Measurements from ENCODE around the gene PTK6. TPM values are rescaled to one million over a fixed set of nuclear protein-coding genes. Genes with fewer than 3 reads are reported as not detected.
"Not testable (repeated sequence)": the region's sequence is repeated elsewhere in the genome, so short reads cannot be mapped to it uniquely, and the experiment has no call there.

Gene PTK6
- total and polyA plus RNA-seq, 4 donors, result 0.10 to 4.6 (median 0.25) TPM

DNA sequence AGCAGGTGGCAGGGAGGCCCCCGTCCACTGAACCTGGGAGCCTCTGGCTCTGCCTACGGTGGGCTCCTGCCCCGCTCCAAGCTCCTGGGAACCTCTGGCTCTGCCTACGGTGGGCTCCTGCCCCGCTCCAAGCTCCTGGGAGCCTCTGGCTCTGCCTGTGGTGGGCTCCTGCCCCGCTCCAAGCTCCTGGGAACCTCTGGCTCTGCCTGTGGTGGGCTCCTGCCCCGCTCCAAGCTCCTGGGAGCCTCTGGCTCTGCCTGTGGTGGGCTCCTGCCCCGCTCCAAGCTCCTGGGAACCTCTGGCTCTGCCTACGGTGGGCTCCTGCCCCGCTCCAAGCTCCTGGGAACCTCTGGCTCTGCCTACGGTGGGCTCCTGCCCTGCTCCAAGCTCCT is 33.9 kb upstream of the PTK6 start:
- H3K27ac ChIP-seq (ENCODE audit: low read depth in 1 of 2, low read length in 2 of 2); H3K4me3 ChIP-seq (ENCODE audit: low read length in 2 of 2); DNase-seq; H3K9me3 ChIP-seq (ENCODE audit: control insufficient read depth, low read length); H3K27me3 ChIP-seq (ENCODE audit: control insufficient read depth in 1 of 2, insufficient read depth in 2 of 2, low read length in 1 of 2); intact Hi-C loops (cut with DNase I); H3K36me3 ChIP-seq (ENCODE audit: control insufficient read depth in 1 of 2, insufficient read depth in 2 of 2, low read length in 1 of 2); H3K4me1 ChIP-seq (ENCODE audit: control insufficient read depth in 1 of 2, insufficient read depth in 2 of 2, low read length in 2 of 2); ATAC-seq (ENCODE audit: low FRiP score): not testable (repeated sequence)
- WGBS, 2 donors, result 56 to 59% methylated on average over 2 to 8 of the region's 11 CpGs

DNA sequence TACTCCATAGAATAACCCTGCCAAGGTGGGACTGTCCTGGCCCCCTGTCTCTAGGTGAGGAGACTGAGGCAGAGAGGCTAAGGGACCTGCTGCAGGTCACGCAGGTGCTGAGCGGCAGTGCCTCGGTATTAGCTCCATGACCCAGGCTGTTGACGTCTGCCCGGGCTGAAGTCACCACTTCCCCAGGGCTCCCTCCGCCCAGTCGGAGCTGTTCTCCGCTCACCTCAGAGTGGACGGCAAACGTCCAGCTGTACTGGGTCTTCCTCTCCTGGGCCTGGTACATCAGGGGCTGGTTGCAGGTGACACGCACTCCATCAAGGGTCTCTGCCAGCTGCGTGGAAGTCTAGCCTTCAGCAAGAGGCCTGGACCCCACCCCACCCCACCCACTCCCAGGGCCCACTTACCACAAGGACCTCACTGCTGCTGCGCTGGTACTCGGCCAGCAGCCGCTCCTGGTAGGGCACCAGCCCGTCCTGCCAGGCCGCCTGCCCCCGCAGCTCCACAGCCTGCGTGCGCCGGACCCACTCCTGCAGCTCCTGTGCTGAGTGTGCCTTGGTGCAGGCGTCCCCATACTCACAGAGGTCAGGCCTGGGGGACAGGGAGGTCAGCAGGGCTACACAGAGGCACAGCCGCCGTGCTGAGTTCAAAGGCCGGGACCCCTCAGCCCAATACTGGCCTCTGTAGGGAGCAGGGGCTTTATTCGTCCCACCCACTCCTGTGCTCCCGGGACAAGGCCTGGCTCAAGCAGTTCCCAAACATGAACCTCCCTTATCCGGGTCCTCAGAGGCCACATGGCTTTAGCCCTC is 33.3 kb upstream of the PTK6 start:
- Histone ChIP-seq H3K4me1 (ENCODE audit: control insufficient read depth in 1 of 2, insufficient read depth in 2 of 2, low read length in 2 of 2) (no peaks in the 10 kb centered on the region), H3K9me3 (ENCODE audit: control insufficient read depth, low read length) (no peaks in the 10 kb centered on the region), H3K27me3 (ENCODE audit: control insufficient read depth in 1 of 2, insufficient read depth in 2 of 2, low read length in 1 of 2) (no peaks in the 10 kb centered on the region), H3K36me3 (ENCODE audit: control insufficient read depth in 1 of 2, insufficient read depth in 2 of 2, low read length in 1 of 2) (no peaks in the 10 kb centered on the region), H3K4me3 (ENCODE audit: low read length in 2 of 2) (no peak overlapping the region), H3K27ac (ENCODE audit: low read depth in 1 of 2, low read length in 2 of 2) (no peak overlapping the region)
- no peak for DNase-seq
- WGBS, 2 donors, result 89 to 91% methylated on average over 28 of the region's 28 CpGs
- no peak for ATAC-seq (ENCODE audit: low FRiP score)
- intact Hi-C loops (cut with DNase I), result no loop called here

DNA sequence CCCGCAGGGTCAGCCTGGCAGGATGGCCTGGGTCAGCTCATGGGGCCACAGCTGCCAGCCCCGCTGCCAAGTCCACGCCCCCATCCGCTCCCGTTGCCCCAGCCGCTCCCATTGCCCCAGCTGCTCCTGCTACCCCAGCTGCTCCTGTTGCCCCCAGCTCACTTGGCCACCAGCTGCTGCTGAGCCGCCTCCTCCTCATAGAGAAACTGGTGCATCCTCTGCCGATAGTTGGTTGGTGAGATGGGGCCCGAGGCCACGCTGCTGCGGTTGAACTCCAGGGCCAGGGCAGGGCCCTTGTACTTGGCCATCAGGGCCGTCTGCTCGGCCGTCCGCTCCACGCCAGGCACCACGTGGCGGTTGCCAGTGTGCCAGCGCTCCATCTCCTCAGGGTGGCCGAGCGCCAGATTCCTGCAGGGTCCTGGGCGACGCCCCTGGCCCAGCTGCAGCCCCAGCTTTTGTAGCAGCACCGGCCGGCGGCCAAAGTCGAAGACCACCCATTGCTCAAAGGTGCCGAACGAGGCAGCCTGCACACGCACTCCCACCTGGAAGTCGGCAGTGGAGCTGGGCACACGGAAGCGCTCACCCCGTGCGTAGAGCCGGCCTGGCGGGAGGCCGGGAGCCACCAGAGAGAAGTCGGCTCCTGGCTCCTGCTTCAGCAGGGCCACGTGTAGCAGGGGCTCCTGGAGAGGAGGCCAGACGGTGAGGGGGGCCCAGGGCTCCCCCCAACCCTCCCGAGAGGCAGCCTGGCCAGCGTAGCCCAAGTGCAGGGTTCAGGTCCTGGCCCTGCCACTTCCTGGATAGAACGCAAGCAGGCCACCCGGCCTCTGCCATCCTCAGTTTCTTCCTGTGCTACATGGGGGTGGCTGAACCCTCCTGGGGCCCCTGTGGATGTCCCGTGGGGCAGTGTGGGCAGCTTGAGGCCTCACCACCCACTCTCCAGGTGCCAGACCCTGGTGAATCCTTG is 32.1 kb upstream of the PTK6 start:
- intact Hi-C loops (cut with DNase I), result no loop called here
- H3K36me3 ChIP-seq (ENCODE audit: control insufficient read depth in 1 of 2, insufficient read depth in 2 of 2, low read length in 1 of 2), result no peaks in the 10 kb centered on the region
- H3K4me3 ChIP-seq (ENCODE audit: low read length in 2 of 2), result no peak overlapping the region
- DNase-seq (no peak), ATAC-seq (ENCODE audit: low FRiP score) (no peak)
- no peaks in the 10 kb centered on the region for H3K4me1 ChIP-seq (ENCODE audit: control insufficient read depth in 1 of 2, insufficient read depth in 2 of 2, low read length in 2 of 2)
- no peaks in the 10 kb centered on the region for H3K9me3 ChIP-seq (ENCODE audit: control insufficient read depth, low read length)
- 89 to 90% methylated on average over 33 to 46 of the region's 46 CpGs for WGBS, 2 donors
- no peak overlapping the region for H3K27ac ChIP-seq (ENCODE audit: low read depth in 1 of 2, low read length in 2 of 2)
- H3K27me3 ChIP-seq (ENCODE audit: control insufficient read depth in 1 of 2, insufficient read depth in 2 of 2, low read length in 1 of 2), result no peaks in the 10 kb centered on the region

- 90 to 96% methylated on average over 43 of the region's 43 CpGs for WGBS, 2 donors
- H3K27me3 ChIP-seq (ENCODE audit: control insufficient read depth in 1 of 2, insufficient read depth in 2 of 2, low read length in 1 of 2), result no peaks in the 10 kb centered on the region
- H3K4me3 ChIP-seq (ENCODE audit: low read length in 2 of 2), result no peak overlapping the region
- ATAC-seq (ENCODE audit: low FRiP score) (peak; percentile 10), DNase-seq (no peak)
- intact Hi-C loops (cut with DNase I), result no loop called here
- no peak overlapping the region for H3K27ac ChIP-seq (ENCODE audit: low read depth in 1 of 2, low read length in 2 of 2)
- no peaks in the 10 kb centered on the region for H3K9me3 ChIP-seq (ENCODE audit: control insufficient read depth, low read length)
- no peaks in the 10 kb centered on the region for H3K4me1 ChIP-seq (ENCODE audit: control insufficient read depth in 1 of 2, insufficient read depth in 2 of 2, low read length in 2 of 2)
- H3K36me3 ChIP-seq (ENCODE audit: control insufficient read depth in 1 of 2, insufficient read depth in 2 of 2, low read length in 1 of 2), result no peaks in the 10 kb centered on the region
Measured at GRCh38 chr20:63568170-63568981, 31.2 kb upstream of the PTK6 start.

DNA sequence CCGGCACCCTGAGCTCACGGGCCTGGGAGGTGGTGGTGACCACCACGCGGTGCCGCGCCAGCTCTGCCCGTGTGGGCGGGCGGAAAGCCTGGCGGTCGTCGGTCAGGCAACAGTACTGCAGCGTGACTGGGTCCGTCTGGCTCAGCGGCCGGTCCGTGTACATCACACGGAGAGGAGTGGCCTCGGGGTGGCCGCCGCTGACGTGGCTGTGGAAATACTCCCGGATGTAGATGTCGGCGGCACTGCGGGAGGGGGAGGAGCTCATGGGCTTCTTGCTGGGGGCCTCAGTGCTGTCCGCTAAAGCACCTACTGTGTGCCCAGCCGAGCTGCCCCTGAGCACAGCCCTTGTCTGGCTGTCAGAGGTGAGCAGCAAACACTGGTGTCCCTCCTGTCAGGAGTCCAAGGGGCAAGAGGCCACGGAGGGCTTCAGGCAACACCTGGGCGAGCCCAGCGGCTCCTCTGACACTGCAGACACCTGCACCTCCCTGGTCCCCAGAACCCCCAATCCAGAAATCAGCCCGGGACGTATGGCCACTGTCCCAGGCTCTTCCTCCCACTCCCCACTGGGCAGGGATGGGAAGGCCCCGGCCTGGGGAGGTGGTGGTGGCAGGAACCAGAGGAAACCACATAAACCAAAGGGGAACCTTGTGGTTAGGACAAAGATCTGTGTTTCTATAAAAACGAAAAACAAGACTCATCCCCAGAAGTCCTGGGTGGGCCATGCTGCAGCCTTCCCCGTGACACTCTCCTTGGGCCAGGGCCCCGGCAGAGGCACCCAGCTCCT is 30.4 kb upstream of the PTK6 start:
- intact Hi-C loops (cut with DNase I), result no loop called here
- Histone ChIP-seq H3K36me3 (ENCODE audit: control insufficient read depth in 1 of 2, insufficient read depth in 2 of 2, low read length in 1 of 2) (peaks cover 0 to 4% of the 10 kb centered on the region in 2 donors), H3K27ac (ENCODE audit: low read depth in 1 of 2, low read length in 2 of 2) (no peak overlapping the region), H3K4me3 (ENCODE audit: low read length in 2 of 2) (no peak overlapping the region), H3K27me3 (ENCODE audit: control insufficient read depth in 1 of 2, insufficient read depth in 2 of 2, low read length in 1 of 2) (no peaks in the 10 kb centered on the region), H3K9me3 (ENCODE audit: control insufficient read depth, low read length) (no peaks in the 10 kb centered on the region), H3K4me1 (ENCODE audit: control insufficient read depth in 1 of 2, insufficient read depth in 2 of 2, low read length in 2 of 2) (no peaks in the 10 kb centered on the region)
- 87 to 92% methylated on average over 37 of the region's 37 CpGs for WGBS, 2 donors
- peak; percentile 78 to 88 for DNase-seq
- ATAC-seq (ENCODE audit: low FRiP score), result peak; percentile 20

GRCh38 chr20:63567136-63567385 is 29.9 kb upstream of the PTK6 start:
- intact Hi-C loops (cut with DNase I), result no loop called here
- no peak for ATAC-seq (ENCODE audit: low FRiP score)
- Histone ChIP-seq H3K27me3 (ENCODE audit: control insufficient read depth in 1 of 2, insufficient read depth in 2 of 2, low read length in 1 of 2) (no peaks in the 10 kb centered on the region), H3K4me3 (ENCODE audit: low read length in 2 of 2) (no peak overlapping the region), H3K9me3 (ENCODE audit: control insufficient read depth, low read length) (no peaks in the 10 kb centered on the region), H3K36me3 (ENCODE audit: control insufficient read depth in 1 of 2, insufficient read depth in 2 of 2, low read length in 1 of 2) (peaks cover 0 to 4% of the 10 kb centered on the region in 2 donors), H3K27ac (ENCODE audit: low read depth in 1 of 2, low read length in 2 of 2) (no peak overlapping the region), H3K4me1 (ENCODE audit: control insufficient read depth in 1 of 2, insufficient read depth in 2 of 2, low read length in 2 of 2) (no peaks in the 10 kb centered on the region)
- no peak for DNase-seq
- 94 to 96% methylated on average over 22 of the region's 22 CpGs for WGBS, 2 donors

DNA sequence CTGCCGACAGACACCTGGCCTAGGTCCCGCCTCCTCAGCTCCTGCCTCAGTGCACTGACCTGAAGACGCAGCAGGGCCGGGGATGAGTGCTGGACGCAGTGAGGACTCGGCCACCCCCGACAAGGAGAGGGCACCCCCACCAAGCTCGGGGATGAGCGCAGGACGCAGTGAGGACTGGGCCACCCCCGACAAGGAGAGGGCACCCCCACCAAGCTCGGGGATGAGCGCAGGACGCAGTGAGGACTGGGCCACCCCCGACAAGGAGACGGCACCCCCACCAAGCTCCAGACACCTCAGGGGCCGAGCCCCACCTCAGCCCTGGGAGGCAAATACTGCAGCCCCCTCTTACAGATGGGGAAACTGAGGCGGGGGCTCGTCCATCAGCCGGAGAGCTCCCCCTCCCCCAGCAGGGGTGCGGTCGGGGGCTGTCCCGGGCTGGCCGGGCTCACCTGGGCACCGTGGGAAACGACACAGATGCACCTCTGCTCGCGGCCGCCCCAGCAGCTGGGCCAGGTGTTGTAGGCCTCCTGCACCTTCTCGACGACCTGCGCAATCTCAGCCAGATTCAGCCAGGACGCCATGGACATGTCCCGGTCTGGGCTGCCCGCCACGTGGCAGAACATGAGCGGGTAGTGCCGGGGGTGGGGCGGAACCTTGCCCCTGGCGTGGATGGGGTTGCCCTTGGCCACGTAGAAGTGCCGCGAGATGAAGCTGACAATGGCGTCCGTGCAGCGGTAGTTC is 29.4 kb upstream of the PTK6 start:
- H3K9me3 ChIP-seq (ENCODE audit: control insufficient read depth, low read length), result no peaks in the 10 kb centered on the region
- DNase-seq (no peak), ATAC-seq (ENCODE audit: low FRiP score) (no peak)
- no peaks in the 10 kb centered on the region for H3K27me3 ChIP-seq (ENCODE audit: control insufficient read depth in 1 of 2, insufficient read depth in 2 of 2, low read length in 1 of 2)
- H3K4me1 ChIP-seq (ENCODE audit: control insufficient read depth in 1 of 2, insufficient read depth in 2 of 2, low read length in 2 of 2), result no peaks in the 10 kb centered on the region
- no peak overlapping the region for H3K27ac ChIP-seq (ENCODE audit: low read depth in 1 of 2, low read length in 2 of 2)
- H3K36me3 ChIP-seq (ENCODE audit: control insufficient read depth in 1 of 2, insufficient read depth in 2 of 2, low read length in 1 of 2), result peaks cover 0 to 4% of the 10 kb centered on the region in 2 donors
- WGBS, 2 donors, result 92 to 93% methylated on average over 43 to 46 of the region's 46 CpGs
- H3K4me3 ChIP-seq (ENCODE audit: low read length in 2 of 2), result no peak overlapping the region
- intact Hi-C loops (cut with DNase I), result no loop called here

All from aorta (tissue), 5 donors.